Keratinocyte (primary cell): Measurements from ENCODE around the gene RASD2.

ENCODE experiments used
- CTCF ChIP-seq, 3 experiments: IDR thresholded peaks in 1 of 3; conservative IDR thresholded peaks in 1 of 3; optimal IDR thresholded peaks in 1 of 3; 2 replicates in 2 of 3; 3 replicates in 1 of 3; pipeline versions ENCODE3 to v1.5.1; 2011; ENCODE audit warnings: low read length in 3 of 3, mild to moderate bottlenecking in 3 of 3, moderate library complexity in 2 of 3, control low read depth in 1 of 3, inconsistent platforms in 1 of 3; ENCODE audit not compliant: insufficient read depth in 2 of 3; ENCODE audit errors: extremely low read depth in 1 of 3
- EZH2 ChIP-seq: IDR thresholded peaks from one replicate; pipeline ENCODE4 v1.6.1; 2012; ENCODE audit warnings: inconsistent platforms, mild to moderate bottlenecking, low read length, moderate library complexity

DNA sequence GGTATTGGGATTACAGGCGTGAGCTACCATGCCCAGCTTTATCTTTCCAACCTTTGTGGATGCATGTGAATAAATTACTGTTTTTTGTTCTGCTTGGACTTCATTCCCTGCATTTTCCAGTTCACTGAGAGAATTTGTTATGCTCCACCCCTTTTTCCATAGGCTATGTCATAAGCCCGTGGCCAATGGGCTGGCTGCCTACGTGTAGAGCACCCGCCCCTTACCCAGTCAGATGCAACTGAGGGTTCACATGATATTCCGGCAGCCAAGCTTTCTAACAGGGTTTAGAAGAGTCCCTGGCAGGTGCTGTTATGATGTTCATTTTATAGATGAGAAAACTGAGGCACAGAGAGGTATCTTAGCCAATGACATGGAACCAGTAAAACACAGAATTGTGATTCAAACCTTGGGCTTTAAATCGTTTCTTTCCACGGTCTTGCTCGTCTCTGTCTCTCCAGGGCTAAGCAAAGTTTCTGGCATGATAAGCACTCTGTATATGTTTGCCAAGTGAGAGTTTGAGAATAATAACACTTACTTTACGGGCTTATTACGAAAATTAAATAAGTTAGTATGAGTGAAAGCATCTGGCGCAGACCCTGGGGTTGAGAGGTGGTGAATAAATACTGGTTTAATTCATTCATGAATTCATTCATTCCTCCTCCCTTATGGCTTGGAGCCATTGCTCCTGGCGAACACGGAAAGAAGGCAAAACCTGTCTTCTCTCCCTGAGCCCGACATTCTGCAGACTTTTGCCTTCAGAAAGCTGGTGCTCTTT lies 42.4 kb upstream of the RASD2 start:
- no peak for TF ChIP-seq CTCF (optimal IDR thresholded peaks at IDR 0.05 in 1 of 3, IDR thresholded peaks at IDR 0.05 in 1 of 3, conservative IDR thresholded peaks at IDR 0.05 in 1 of 3; ENCODE audit: extremely low read depth in 1 of 3, insufficient read depth in 2 of 3, low read length in 3 of 3)
- TF ChIP-seq EZH2 = no peak
